Thyroid gland (tissue), 4 donors: ENCODE results near the gene RILPL1.

ENCODE experiments used
- POLR2A ChIP-seq, 2 donors: fragments of 450-650 bp; IDR thresholded peaks; one replicate each; pipeline ENCODE4 v1.6.1; 2017; ENCODE audit warnings: antibody characterized with exemption in 2 of 2, mild to moderate bottlenecking in 2 of 2, moderate library complexity in 1 of 2
- TF ChIP-seq, protein P1 (sequence below), 6 experiments: fragments of 200-600 bp in 3 of 6; fragments of 450-650 bp in 3 of 6; sonication (generic) in 3 of 6; IDR thresholded peaks; one replicate each; pipeline ENCODE4 v1.5.1; 2016 to 2019; ENCODE audit warnings: antibody characterized with exemption in 6 of 6, mild to moderate bottlenecking in 2 of 6, inconsistent platforms in 1 of 6, moderate library complexity in 1 of 6

DNA sequence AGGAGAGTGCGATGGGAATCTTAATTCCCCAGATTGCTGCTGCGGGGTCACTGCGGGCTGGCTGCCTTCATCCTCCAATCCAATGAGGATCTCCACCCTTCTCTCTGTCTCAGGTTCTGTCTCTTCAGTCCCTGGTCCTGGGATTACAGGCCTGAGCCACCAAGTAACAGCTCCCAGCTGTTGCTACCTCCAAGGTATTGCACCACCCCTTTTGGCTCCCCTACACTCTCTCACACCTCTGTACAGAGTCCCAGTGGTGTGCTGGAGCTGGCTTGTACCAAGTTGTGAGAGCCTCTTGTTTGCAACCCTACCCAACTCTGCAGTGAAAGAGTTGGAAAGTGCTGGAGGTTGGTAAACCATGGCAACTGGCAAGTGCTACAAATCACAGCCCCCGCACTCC, 10.0 kb upstream of the RILPL1 start:
- TF ChIP-seq, protein P1, sequence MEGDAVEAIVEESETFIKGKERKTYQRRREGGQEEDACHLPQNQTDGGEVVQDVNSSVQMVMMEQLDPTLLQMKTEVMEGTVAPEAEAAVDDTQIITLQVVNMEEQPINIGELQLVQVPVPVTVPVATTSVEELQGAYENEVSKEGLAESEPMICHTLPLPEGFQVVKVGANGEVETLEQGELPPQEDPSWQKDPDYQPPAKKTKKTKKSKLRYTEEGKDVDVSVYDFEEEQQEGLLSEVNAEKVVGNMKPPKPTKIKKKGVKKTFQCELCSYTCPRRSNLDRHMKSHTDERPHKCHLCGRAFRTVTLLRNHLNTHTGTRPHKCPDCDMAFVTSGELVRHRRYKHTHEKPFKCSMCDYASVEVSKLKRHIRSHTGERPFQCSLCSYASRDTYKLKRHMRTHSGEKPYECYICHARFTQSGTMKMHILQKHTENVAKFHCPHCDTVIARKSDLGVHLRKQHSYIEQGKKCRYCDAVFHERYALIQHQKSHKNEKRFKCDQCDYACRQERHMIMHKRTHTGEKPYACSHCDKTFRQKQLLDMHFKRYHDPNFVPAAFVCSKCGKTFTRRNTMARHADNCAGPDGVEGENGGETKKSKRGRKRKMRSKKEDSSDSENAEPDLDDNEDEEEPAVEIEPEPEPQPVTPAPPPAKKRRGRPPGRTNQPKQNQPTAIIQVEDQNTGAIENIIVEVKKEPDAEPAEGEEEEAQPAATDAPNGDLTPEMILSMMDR (IDR thresholded peaks at IDR 0.05): no peak
- TF ChIP-seq POLR2A (IDR thresholded peaks at IDR 0.05): no peak
